Left cardiac atrium (tissue), 4 donors: Measurements from ENCODE around the gene YIPF2. TPM values are rescaled to one million over a fixed set of nuclear protein-coding genes. Genes with fewer than 3 reads are reported as not detected.
"Not testable (repeated sequence)": the region's sequence is repeated elsewhere in the genome, so short reads cannot be mapped to it uniquely, and the experiment has no call there.

ENCODE experiments used
- ATAC-seq, 2 donors: fragments of 200-7000 bp; cut with Tn5 transposase; one replicate each; pipeline ENCODE4 v1.9.1; 2020; ENCODE audit warnings: mild to moderate bottlenecking in 2 of 2, moderate library complexity in 2 of 2
- DNase-seq: peaks from one replicate; pipeline ENCODE4 v3.0.0-alpha.2; 2020
- intact Hi-C, 2 donors: fragments of 100-400 bp; cut with DNase I; formaldehyde crosslinking; loops; one replicate each; pipeline versions ENCODE4 v1.14.1 to v1.15.1; 2022 to 2023
- total RNA-seq, 2 donors: library from RNA; stranded (reverse); fragmentation: NEBNext Ultra II Directional; extraction: Animal tissue kit (Norgen Biotek cat#: 25700); gene quantifications; one replicate each; pipeline ENCODE4 v1.2.1, GENCODE V29; 2021
- donor health status: DM: no; HTN: yes; CAD: no.
- donor health status: DM: no; HTN: yes; CAD: no; lungs with severe emphysema.
- donor health status: DM: yes; HTN: yes; CAD: no.
- donor health status: Dilated cardiomyopathy.

YIPF2 gene
- total RNA-seq, 2 donors from 2014 or later, result 26.5 to 31.8 TPM

GRCh38 chr19:10889880-10890279, 38.6 kb downstream of the YIPF2 start:
- DNase-seq, result no peak
- intact Hi-C loops, result no loop called here
- no peak for ATAC-seq

- DNase-seq (no peak), ATAC-seq (no peak)
Observed at GRCh38 chr19:10888421-10888866, 40.0 kb downstream of the YIPF2 start.

GRCh38 chr19:10887616-10888367, 40.6 kb downstream of the YIPF2 start:
- ATAC-seq, result peak in 1 of 2 donors; percentile 21
- DNase-seq, result no peak
- intact Hi-C loops, result no loop called here

More at GRCh38 chr19:10888421-10888866, 40.0 kb downstream of the YIPF2 start:
- intact Hi-C loops, result no loop called here

- intact Hi-C loops, result no loop called here
- ATAC-seq (no peak), DNase-seq (no peak)
Observed at GRCh38 chr19:10885201-10886169, 43.0 kb downstream of the YIPF2 start.

GRCh38 chr19:10884274-10884673, 44.2 kb downstream of the YIPF2 start:
- ATAC-seq, result peak in 1 of 2 donors; percentile 18
- intact Hi-C loops, result loop anchor here in 1 of 2 donors (5.0 kb wide), 1 partner anchor 33 kb away; no protein-coding TSS in a partner anchor
- DNase-seq, result no peak

- DNase-seq, result peak; percentile 43
- intact Hi-C loops, result loop anchor here in 1 of 2 donors (5.0 kb wide), 1 partner anchor 35 kb away; no protein-coding TSS in a partner anchor
- peak; percentile 60 to 83 for ATAC-seq
Observed at GRCh38 chr19:10882108-10882457, 46.4 kb downstream of the YIPF2 start.

GRCh38 chr19:10881403-10882107, 46.9 kb downstream of the YIPF2 start:
- DNase-seq, result no peak
- no peak for ATAC-seq
- intact Hi-C loops, result loop anchor here in 1 of 2 donors (5.0 kb wide), 1 partner anchor 36 kb away; no protein-coding TSS in a partner anchor

- ATAC-seq, result no peak
- DNase-seq, result no peak
- intact Hi-C loops, result loop anchor here in 1 of 2 donors (10.0 kb wide), 1 partner anchor 47 kb away; the partner anchor contains the start of genes TIMM29 and YIPF2
Observed at GRCh38 chr19:10878253-10878652, 50.2 kb downstream of the YIPF2 start.

GRCh38 chr19:10877608-10878007, 50.8 kb downstream of the YIPF2 start:
- intact Hi-C loops, result loop anchor here in 1 of 2 donors (10.0 kb wide), 1 partner anchor 47 kb away; the partner anchor contains the start of genes TIMM29 and YIPF2
- ATAC-seq, DNase-seq: not testable (repeated sequence)

GRCh38 chr19:10876459-10877240, 51.8 kb downstream of the YIPF2 start:
- intact Hi-C loops, result loop anchor here in 1 of 2 donors (10.0 kb wide), 1 partner anchor 48 kb away; the partner anchor contains the start of genes TIMM29 and YIPF2
- DNase-seq (peak; percentile 63), ATAC-seq (peak; percentile 20 to 53)

- DNase-seq (no peak), ATAC-seq (no peak)
- intact Hi-C loops, result loop anchor here in 1 of 2 donors (5.0 to 10.0 kb wide), 2 partner anchors 51 to 157 kb away; partner anchors contain the start of genes DNM2, TIMM29 and YIPF2
Observed at GRCh38 chr19:10874024-10874423, 54.4 kb downstream of the YIPF2 start.

GRCh38 chr19:10872546-10873107, 55.8 kb downstream of the YIPF2 start:
- intact Hi-C loops, result loop anchor here in 1 of 2 donors (5.0 to 10.0 kb wide), 2 partner anchors 52 to 155 kb away; partner anchors contain the start of genes DNM2, TIMM29 and YIPF2
- ATAC-seq (no peak), DNase-seq (no peak)

Other genes with a start within 250 kb of the YIPF2 start
- 10 to 100 TPM; 24.7 to 28.2 TPM for gene QTRT1, start 227.2 kb downstream of the YIPF2 start, total RNA-seq
- 100 to 1,000 TPM; 125 to 186 TPM for gene DNM2, start 210.6 kb downstream of the YIPF2 start, total RNA-seq
- 10 to 100 TPM; 27.2 to 28.5 TPM for gene TMED1, start 92.4 kb downstream of the YIPF2 start, total RNA-seq
- gene C19orf38, start 80.2 kb downstream of the YIPF2 start, total RNA-seq, result 1 to 10 TPM; 1.1 to 1.2 TPM
- 10 to 100 TPM; 31.9 to 32.4 TPM for gene CARM1, start 57.1 kb downstream of the YIPF2 start, total RNA-seq
- gene TIMM29, start 172 bp upstream of the YIPF2 start, total RNA-seq, result 10 to 100 TPM; 12.7 to 15.1 TPM
- 10 to 100 TPM; 43.5 to 53.6 TPM for gene SMARCA4, start 32.4 kb upstream of the YIPF2 start, total RNA-seq
- gene LDLR, start 160.8 kb upstream of the YIPF2 start, total RNA-seq, result 10 to 100 TPM; 24.4 to 80.0 TPM
- gene SPC24, start 227.1 kb upstream of the YIPF2 start, total RNA-seq, result 1 to 10 TPM; 3.4 to 3.9 TPM